Upper lobe of left lung (tissue), 4 donors: Measurements from ENCODE around the gene TOMM40.

Experiments
- POLR2AphosphoS5 ChIP-seq, 2 donors: sonication (generic); formaldehyde crosslinking; IDR thresholded peaks; one replicate each; pipeline ENCODE4 v1.5.1; 2017; ENCODE audit warnings: antibody characterized with exemption in 2 of 2
- TF ChIP-seq, protein P1 (sequence below), 6 experiments: fragments of 450-650 bp in 4 of 6; fragments of 200-600 bp in 2 of 6; sonication (generic) in 2 of 6; IDR thresholded peaks; one replicate each; pipeline ENCODE4 v1.5.1; 2016 to 2019; ENCODE audit warnings: antibody characterized with exemption in 6 of 6

DNA sequence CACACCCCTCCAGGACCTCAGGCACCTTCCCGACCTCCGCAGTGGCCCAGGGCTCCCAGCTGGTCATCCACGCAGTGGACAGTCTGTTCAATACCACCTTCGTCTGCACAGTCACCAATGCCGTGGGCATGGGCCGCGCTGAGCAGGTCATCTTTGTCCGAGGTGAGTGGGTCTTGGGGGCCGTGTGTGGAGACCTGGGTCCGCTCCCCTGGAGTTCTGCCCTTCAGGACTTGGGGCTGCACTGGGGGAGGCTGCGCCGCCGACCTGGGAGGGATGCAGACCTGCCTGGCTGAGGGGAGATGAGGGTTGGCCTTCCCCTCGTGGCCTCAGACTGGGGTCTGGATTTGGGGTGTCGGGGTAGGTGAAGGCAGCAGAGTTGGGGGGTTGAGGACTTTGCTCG is 16.7 kb upstream of the TOMM40 start:
- TF ChIP-seq, protein P1, sequence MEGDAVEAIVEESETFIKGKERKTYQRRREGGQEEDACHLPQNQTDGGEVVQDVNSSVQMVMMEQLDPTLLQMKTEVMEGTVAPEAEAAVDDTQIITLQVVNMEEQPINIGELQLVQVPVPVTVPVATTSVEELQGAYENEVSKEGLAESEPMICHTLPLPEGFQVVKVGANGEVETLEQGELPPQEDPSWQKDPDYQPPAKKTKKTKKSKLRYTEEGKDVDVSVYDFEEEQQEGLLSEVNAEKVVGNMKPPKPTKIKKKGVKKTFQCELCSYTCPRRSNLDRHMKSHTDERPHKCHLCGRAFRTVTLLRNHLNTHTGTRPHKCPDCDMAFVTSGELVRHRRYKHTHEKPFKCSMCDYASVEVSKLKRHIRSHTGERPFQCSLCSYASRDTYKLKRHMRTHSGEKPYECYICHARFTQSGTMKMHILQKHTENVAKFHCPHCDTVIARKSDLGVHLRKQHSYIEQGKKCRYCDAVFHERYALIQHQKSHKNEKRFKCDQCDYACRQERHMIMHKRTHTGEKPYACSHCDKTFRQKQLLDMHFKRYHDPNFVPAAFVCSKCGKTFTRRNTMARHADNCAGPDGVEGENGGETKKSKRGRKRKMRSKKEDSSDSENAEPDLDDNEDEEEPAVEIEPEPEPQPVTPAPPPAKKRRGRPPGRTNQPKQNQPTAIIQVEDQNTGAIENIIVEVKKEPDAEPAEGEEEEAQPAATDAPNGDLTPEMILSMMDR (IDR thresholded peaks at IDR 0.05): no peak
- no peak for TF ChIP-seq POLR2AphosphoS5 (IDR thresholded peaks at IDR 0.05)
